A673 (cell line): ENCODE measurements around the gene SLC7A1. TPM values are rescaled to one million over a fixed set of nuclear protein-coding genes. Genes with fewer than 3 reads are reported as not detected.

Source experiments
- BruUV-seq: library from RNA; stranded (reverse); fragments of 400-500 nt; replicated peaks from 2 replicates; lab custom pipeline; 2021; lab: Mats Ljungman, UMichigan
- CTCF ChIA-PET: fragments of 300-600 bp; sonication (Branson Sonifier 250); formaldehyde crosslinking; loops from one replicate; lab custom pipeline; 2022; ENCODE audit warnings: antibody characterized with exemption; lab: Charles Lee
- POLR2A ChIA-PET: fragments of 300-600 bp; sonication (Branson Sonifier 250); formaldehyde crosslinking; loops from one replicate; lab custom pipeline; 2022; ENCODE audit warnings: antibody characterized with exemption; ENCODE audit not compliant: low non-redundant PET; lab: Charles Lee
- DNase-seq: peaks from one replicate; pipeline ENCODE4 v3.0.0-alpha.2; 2015; ENCODE audit warnings: low spot score
- H3K27ac ChIP-seq: fragments of 200-600 bp; sonication (generic); 2 replicates; pipeline ENCODE4 v1.5.1; 2016; ENCODE audit warnings: mixed run types, low read depth, mild to moderate bottlenecking, mixed read lengths, antibody characterized with exemption, low read length; ENCODE audit not compliant: poor library complexity, severe bottlenecking
- H3K27me3 ChIP-seq: fragments of 200-600 bp; sonication (generic); replicated peaks from 2 replicates; pipeline ENCODE4 v1.6.1; 2017; ENCODE audit warnings: mixed run types, low read depth, mild to moderate bottlenecking, mixed read lengths, antibody characterized with exemption, low read length; ENCODE audit not compliant: insufficient read depth, poor library complexity
- H3K36me3 ChIP-seq: fragments of 200-600 bp; sonication (generic); 2 replicates; pipeline ENCODE4 v1.6.1; 2016; ENCODE audit warnings: mixed run types, mild to moderate bottlenecking, mixed read lengths, antibody characterized with exemption, low read length; ENCODE audit not compliant: insufficient read depth, poor library complexity, severe bottlenecking
- H3K4me1 ChIP-seq: fragments of 200-600 bp; sonication (generic); 2 replicates; pipeline ENCODE4 v1.6.1; 2017; ENCODE audit warnings: mixed run types, mild to moderate bottlenecking, mixed read lengths, antibody characterized with exemption, low read length; ENCODE audit not compliant: insufficient read depth, poor library complexity, severe bottlenecking
- H3K4me3 ChIP-seq: fragments of 200-600 bp; sonication (generic); 2 replicates; pipeline ENCODE4 v1.5.1; 2016; ENCODE audit warnings: low read depth, mixed run types, mild to moderate bottlenecking, mixed read lengths, low read length; ENCODE audit not compliant: poor library complexity, severe bottlenecking
- H3K9me3 ChIP-seq: fragments of 200-600 bp; sonication (generic); 2 replicates; pipeline ENCODE4 v1.6.1; 2016; ENCODE audit warnings: mixed run types, low read depth, mild to moderate bottlenecking, mixed read lengths, antibody characterized with exemption, low read length; ENCODE audit not compliant: poor library complexity, severe bottlenecking
- EZH2 ChIP-seq: fragments of 200-600 bp; sonication (generic); IDR thresholded peaks from 2 replicates; pipeline ENCODE4 v1.6.1; 2017; ENCODE audit warnings: borderline replicate concordance, low read depth, mild to moderate bottlenecking, mixed read lengths, antibody characterized with exemption, low read length; ENCODE audit not compliant: poor library complexity, severe bottlenecking
- intact Hi-C: fragments of 100-400 bp; cut with micrococcal nuclease; formaldehyde crosslinking; loops from one replicate; pipeline ENCODE4 v1.10.0; 2022; ENCODE audit not compliant: unreplicated experiment
- total RNA-seq: library from RNA; stranded (reverse); gene quantifications from 2 replicates; pipeline ENCODE4 v1.2.3, GENCODE V29; 2021
- TF ChIP-seq, protein P1 (sequence below): fragments of 300-800, 200-600 bp; sonication (generic); conservative IDR thresholded peaks from 2 replicates; pipeline ENCODE4 v1.5.1; 2017; ENCODE audit warnings: low read depth, mild to moderate bottlenecking, antibody characterized with exemption, low read length, moderate library complexity, mixed read lengths

SLC7A1 gene
- total RNA-seq, 1 experiment from 2014 or later = 81.6 TPM

DNA sequence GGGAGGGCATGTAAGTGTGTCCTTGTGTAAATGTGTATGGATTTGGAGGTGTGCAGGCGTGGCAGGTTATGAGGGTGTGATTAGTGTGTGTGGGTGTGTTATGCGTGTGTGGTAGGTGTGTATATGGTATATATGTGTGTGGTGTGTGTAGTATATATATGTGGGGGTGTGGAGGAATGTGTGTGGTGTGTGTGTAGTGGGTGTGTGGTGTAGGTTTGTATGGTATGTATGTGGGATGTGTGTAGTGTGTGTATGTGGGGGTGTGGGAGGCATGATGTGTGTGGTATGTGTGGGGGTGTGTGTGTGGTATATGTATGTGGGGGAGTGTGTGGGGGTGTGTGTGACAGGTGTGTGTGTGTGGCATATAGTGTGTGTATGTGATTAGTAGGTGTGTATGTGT lies 104.2 kb downstream of the SLC7A1 start:
- H3K36me3 ChIP-seq = no peaks in the 10 kb centered on the region
- no peak for DNase-seq
- no peak overlapping the region for H3K27ac ChIP-seq
- H3K9me3 ChIP-seq = no peaks in the 10 kb centered on the region
- no peak for TF ChIP-seq EZH2
- TF ChIP-seq, protein P1, sequence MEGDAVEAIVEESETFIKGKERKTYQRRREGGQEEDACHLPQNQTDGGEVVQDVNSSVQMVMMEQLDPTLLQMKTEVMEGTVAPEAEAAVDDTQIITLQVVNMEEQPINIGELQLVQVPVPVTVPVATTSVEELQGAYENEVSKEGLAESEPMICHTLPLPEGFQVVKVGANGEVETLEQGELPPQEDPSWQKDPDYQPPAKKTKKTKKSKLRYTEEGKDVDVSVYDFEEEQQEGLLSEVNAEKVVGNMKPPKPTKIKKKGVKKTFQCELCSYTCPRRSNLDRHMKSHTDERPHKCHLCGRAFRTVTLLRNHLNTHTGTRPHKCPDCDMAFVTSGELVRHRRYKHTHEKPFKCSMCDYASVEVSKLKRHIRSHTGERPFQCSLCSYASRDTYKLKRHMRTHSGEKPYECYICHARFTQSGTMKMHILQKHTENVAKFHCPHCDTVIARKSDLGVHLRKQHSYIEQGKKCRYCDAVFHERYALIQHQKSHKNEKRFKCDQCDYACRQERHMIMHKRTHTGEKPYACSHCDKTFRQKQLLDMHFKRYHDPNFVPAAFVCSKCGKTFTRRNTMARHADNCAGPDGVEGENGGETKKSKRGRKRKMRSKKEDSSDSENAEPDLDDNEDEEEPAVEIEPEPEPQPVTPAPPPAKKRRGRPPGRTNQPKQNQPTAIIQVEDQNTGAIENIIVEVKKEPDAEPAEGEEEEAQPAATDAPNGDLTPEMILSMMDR = no peak
- POLR2A ChIA-PET = no interaction called here
- CTCF ChIA-PET = no interaction called here
- intact Hi-C loops = no loop called here
- no peaks in the 10 kb centered on the region for H3K4me1 ChIP-seq
- no peak overlapping the region for H3K4me3 ChIP-seq
- peaks cover 9% of the 10 kb centered on the region for H3K27me3 ChIP-seq
- no TSS peak for BruUV-seq

DNA sequence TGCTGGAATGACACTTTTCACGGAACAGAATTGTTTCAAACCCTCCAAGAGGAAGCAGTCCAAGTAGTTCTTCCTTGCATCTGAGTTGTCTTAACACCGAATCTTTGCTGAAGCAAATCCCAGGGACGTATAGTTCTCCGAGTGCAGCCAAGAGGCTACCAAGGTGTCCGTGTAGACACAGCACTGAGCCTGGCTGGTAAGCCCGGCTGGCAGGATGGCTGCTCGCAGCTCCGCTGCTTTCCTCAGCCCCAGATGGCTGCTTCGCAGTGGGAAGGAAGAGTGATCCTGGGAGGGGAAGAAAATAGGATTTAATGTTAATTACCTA lies 105.0 kb downstream of the SLC7A1 start:
- no peaks in the 10 kb centered on the region for H3K4me1 ChIP-seq
- no peak for DNase-seq
- no peak overlapping the region for H3K27ac ChIP-seq
- no peak for TF ChIP-seq EZH2
- TF ChIP-seq, protein P1 = no peak
- no TSS peak for BruUV-seq
- no peaks in the 10 kb centered on the region for H3K9me3 ChIP-seq
- no peak overlapping the region for H3K4me3 ChIP-seq
- intact Hi-C loops = no loop called here
- H3K36me3 ChIP-seq = no peaks in the 10 kb centered on the region
- POLR2A ChIA-PET = no interaction called here
- CTCF ChIA-PET = no interaction called here
- peaks cover 9% of the 10 kb centered on the region for H3K27me3 ChIP-seq

DNA sequence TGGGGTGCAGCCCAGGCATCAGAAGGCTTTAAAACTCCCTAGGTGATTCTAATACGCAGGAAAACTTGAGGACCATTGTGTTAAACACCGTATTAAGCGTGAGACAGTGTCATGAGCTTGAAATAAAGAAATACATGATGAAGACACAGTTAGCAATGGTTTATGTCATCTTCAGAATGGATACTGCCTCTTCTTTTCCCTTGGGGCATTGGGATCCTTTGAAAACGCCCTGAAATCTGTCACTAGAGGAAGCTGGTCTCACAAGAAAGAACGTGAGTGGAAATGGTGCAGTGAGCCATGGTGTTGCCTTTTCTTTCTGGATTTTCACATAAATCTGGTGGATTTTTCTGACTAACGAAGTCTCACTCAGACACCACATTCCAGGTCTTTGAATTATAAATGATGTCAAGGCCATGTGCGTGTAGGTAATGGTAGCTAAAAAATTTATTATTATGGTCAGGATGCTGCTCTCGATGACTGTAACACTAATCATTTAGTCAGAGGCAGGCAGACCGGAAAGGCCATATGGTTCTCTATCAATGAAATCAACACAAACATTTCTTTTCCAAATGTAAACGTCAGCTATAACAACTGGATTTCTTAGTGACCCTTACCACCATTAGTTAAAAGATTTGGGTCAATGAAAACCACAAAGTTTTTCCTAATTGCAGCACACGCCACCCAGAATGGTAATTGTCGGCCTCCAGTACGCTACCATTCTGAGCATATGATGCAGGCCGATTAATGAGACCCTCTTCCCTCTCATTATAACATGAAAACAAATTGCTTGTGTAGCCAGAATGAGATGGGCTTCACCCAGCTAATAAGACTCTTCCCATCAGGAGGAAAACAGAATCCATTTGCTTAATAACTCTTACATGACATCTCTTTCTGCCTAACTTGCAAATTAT lies 105.6 kb downstream of the SLC7A1 start:
- Histone ChIP-seq H3K27me3 (peaks cover 9% of the 10 kb centered on the region), H3K4me3 (no peak overlapping the region), H3K9me3 (no peaks in the 10 kb centered on the region), H3K36me3 (no peaks in the 10 kb centered on the region), H3K4me1 (no peaks in the 10 kb centered on the region), H3K27ac (no peak overlapping the region)
- TF ChIP-seq EZH2 = no peak
- TF ChIP-seq, protein P1 = no peak
- intact Hi-C loops = no loop called here
- DNase-seq = no peak
- ChIA-PET CTCF (no interaction called here), POLR2A (no interaction called here)
- no TSS peak for BruUV-seq
